Tibial artery (tissue), 4 donors: ENCODE measurements around the gene SLC34A2.

Source experiments
- DNase-seq, 2 donors: peaks; one replicate each; pipeline ENCODE4 v3.0.0-alpha.2; 2019
- H3K27ac ChIP-seq, 2 donors: fragments of 200-600 bp; sonication (generic) in 1 of 2; 1 replicate in 1 of 2; 2 replicates in 1 of 2; pipeline ENCODE4 v1.5.1; 2018 to 2019; ENCODE audit warnings: mild to moderate bottlenecking in 1 of 2
- H3K27me3 ChIP-seq, 2 donors: fragments of 200-600 bp; sonication (generic) in 1 of 2; one replicate each; pipeline versions ENCODE4 v1.5.1 to v1.6.0; 2016 to 2019
- H3K36me3 ChIP-seq, 3 donors: fragments of 200-600 bp; sonication (generic) in 2 of 3; one replicate each; pipeline ENCODE4 v1.5.1; 2016 to 2019; ENCODE audit warnings: mild to moderate bottlenecking in 2 of 3
- H3K4me1 ChIP-seq, 4 donors: fragments of 200-600 bp; sonication (generic) in 2 of 4; 1 replicate in 3 of 4; 2 replicates in 1 of 4; pipeline ENCODE4 v1.5.1; 2016 to 2019
- H3K4me3 ChIP-seq, 2 donors: fragments of 200-600 bp; sonication (generic) in 1 of 2; 1 replicate in 1 of 2; 2 replicates in 1 of 2; pipeline ENCODE4 v1.5.1; 2018 to 2019; ENCODE audit warnings: mild to moderate bottlenecking in 2 of 2
- H3K9me3 ChIP-seq, 3 donors: fragments of 200-600 bp; sonication (generic) in 1 of 3; one replicate each; pipeline ENCODE4 v1.5.1; 2016 to 2019
- intact Hi-C: fragments of 100-400 bp; cut with DNase I; formaldehyde crosslinking; loops from one replicate; pipeline ENCODE4 v1.15.0; 2023; ENCODE audit warnings: low total_unique reads
- TF ChIP-seq, protein P1 (sequence below), 2 experiments: fragments of 200-600 bp in 1 of 2; fragments of 450-650 bp in 1 of 2; IDR thresholded peaks; one replicate each; pipeline ENCODE4 v1.5.1; 2017 to 2019; ENCODE audit warnings: antibody characterized with exemption in 2 of 2, mild to moderate bottlenecking in 1 of 2, moderate library complexity in 1 of 2

SLC34A2 gene

DNA sequence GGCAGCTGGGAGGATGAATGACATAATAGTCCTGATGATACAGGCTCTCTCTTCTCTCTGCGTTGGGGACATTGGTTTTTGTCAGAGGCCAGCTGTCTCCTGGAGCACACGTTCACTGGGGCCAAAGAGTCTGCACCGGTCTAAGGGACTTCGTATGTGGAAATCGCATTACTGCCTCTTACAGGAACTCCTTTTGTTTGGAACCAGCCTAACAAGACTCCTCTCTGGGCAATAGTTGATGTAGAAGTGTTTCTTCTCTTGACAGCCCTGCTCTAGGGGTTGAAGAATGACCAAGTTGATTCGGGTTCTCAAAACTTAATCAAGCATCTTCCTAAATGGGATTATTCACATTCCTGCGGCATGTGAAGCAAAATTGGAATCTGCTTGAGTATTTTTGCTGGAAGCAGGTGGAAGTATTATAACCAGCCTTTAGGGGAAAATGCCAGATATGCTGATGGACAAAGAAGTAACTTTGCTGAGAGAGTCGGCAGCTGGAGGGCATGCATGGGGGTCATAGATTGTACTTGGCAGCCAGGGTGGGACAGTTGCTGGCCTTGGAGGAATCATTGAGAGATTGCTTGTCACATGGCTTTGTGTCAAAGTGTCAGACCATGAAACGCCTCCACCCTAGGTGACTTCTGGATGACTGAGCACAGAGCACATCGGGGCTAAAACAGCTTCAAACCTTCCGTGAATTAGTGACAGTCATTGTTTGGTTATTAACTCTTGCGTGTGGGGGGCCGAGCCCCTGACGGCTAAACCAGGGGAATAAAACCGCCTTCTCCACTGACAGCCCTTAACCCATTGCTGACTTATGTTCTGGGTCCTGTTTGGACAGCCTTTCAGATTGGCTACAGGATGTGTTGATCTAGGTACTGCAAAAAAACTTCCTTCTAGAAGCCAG is 34.4 kb upstream of the SLC34A2 start:
- H3K27me3 ChIP-seq, result peaks cover 0 to 2% of the 10 kb centered on the region in 2 donors
- no peaks in the 10 kb centered on the region for H3K36me3 ChIP-seq
- DNase-seq, result no peak
- intact Hi-C loops, result no loop called here
- no peaks in the 10 kb centered on the region for H3K9me3 ChIP-seq
- no peak overlapping the region for H3K4me3 ChIP-seq
- no peak overlapping the region for H3K27ac ChIP-seq
- TF ChIP-seq, protein P1, sequence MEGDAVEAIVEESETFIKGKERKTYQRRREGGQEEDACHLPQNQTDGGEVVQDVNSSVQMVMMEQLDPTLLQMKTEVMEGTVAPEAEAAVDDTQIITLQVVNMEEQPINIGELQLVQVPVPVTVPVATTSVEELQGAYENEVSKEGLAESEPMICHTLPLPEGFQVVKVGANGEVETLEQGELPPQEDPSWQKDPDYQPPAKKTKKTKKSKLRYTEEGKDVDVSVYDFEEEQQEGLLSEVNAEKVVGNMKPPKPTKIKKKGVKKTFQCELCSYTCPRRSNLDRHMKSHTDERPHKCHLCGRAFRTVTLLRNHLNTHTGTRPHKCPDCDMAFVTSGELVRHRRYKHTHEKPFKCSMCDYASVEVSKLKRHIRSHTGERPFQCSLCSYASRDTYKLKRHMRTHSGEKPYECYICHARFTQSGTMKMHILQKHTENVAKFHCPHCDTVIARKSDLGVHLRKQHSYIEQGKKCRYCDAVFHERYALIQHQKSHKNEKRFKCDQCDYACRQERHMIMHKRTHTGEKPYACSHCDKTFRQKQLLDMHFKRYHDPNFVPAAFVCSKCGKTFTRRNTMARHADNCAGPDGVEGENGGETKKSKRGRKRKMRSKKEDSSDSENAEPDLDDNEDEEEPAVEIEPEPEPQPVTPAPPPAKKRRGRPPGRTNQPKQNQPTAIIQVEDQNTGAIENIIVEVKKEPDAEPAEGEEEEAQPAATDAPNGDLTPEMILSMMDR (IDR thresholded peaks at IDR 0.05), result no peak
- peaks cover 0 to 4% (median 0%) of the 10 kb centered on the region in 4 donors for H3K4me1 ChIP-seq

DNA sequence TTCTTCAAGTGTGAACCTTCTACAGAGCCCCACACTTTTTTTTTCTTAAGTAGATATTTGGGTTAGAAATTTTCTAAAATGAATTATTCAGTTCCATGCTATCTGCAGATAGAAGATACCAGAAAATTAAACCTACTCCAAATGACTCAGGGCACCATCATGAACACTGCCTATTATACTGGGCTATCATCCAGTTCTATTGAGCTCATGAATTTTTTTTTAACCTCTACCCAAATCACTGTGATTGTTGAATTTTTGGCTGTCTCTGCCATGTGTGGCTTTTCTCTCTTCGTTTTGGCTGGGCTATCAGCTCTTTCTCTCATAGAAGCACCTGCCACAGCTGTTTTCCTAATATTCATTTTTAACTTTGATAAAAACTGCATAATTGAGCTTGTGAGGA is 31.0 kb upstream of the SLC34A2 start:
- peaks cover 0 to 4% (median 0%) of the 10 kb centered on the region in 4 donors for H3K4me1 ChIP-seq
- H3K9me3 ChIP-seq, result no peaks in the 10 kb centered on the region
- H3K27ac ChIP-seq, result no peak overlapping the region
- H3K4me3 ChIP-seq, result no peak overlapping the region
- H3K36me3 ChIP-seq, result no peaks in the 10 kb centered on the region
- intact Hi-C loops, result no loop called here
- TF ChIP-seq, protein P1 (IDR thresholded peaks at IDR 0.05), result no peak
- DNase-seq, result no peak
- peaks cover 0 to 2% of the 10 kb centered on the region in 2 donors for H3K27me3 ChIP-seq

DNA sequence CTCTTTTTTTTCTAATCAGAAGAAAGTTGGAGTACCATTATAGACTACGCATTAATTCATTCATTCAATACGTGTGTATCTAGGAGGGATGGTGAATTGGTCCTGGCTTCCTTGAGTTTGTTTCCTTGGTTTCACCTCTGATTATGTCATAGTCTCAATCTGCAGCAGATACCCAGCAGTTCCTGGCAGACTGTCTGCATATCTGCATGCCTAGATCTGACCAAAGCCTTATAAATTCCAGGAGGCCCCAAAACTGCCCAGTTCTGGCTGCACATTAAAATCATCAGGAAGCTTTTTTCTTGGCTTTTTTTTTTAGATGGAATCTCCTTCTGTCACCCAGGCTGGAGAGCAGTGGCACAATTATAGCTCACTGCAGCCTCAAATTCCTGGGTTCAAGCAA is 27.2 kb upstream of the SLC34A2 start:
- TF ChIP-seq, protein P1 (IDR thresholded peaks at IDR 0.05), result no peak
- intact Hi-C loops, result no loop called here
- H3K27me3 ChIP-seq, result no peaks in the 10 kb centered on the region

DNA sequence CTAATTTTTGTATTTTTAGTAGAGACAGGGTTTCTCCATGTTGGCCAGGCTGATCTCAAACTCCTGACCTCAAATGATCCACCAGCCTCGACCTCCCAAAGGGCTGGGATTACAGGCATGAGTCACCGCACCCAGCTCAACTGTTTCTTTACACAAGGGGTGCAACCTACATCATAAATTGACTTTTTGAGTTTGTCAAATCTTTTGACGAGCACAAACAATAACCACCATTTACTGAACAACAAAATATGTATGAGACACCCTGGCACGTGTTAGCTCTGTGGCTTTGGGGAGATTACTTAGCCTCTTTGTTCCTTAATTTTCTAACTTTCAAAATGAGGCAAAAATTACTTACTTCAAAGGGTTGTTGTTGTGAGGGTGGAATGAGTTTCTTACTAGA is 23.5 kb upstream of the SLC34A2 start:
- H3K27me3 ChIP-seq, result no peaks in the 10 kb centered on the region
- H3K4me1 ChIP-seq, result no peaks in the 10 kb centered on the region
- H3K9me3 ChIP-seq, result peaks cover 0 to 7% (median 0%) of the 10 kb centered on the region in 3 donors
- no peaks in the 10 kb centered on the region for H3K36me3 ChIP-seq
- H3K4me3 ChIP-seq, result no peak overlapping the region
- peak in 1 of 2 donors; percentile 42 for DNase-seq
- H3K27ac ChIP-seq, result no peak overlapping the region
- intact Hi-C loops, result no loop called here
- TF ChIP-seq, protein P1 (IDR thresholded peaks at IDR 0.05), result no peak

More for the DNA sequence above, 27.2 kb upstream of the SLC34A2 start:
- Histone ChIP-seq H3K9me3 (peaks cover 0 to under 1% (median 0%) of the 10 kb centered on the region in 3 donors), H3K4me1 (no peaks in the 10 kb centered on the region), H3K27ac (no peak overlapping the region), H3K4me3 (no peak overlapping the region), H3K36me3 (no peaks in the 10 kb centered on the region)
- DNase-seq, result no peak

DNA sequence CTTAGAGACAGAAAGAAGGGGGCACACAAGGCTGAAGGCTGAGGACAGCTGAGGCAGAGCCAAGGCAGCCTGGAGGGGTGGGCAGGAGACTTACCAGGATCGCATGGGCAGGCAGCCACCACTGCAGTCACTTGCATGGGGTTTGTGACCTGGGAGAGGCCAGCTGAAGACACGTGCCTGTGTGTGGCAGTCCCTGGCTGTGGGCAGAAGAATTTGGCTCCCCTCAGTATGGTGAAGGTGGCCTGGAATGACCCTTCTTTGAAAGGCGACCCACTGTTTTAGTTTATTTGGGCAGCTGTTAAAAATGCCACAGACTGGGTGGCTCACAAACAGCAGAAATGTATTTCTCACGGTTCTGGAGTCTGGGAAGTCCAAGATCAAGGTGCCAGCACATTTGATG is 22.1 kb upstream of the SLC34A2 start:
- DNase-seq, result peak in 1 of 2 donors; percentile 17
- no peaks in the 10 kb centered on the region for H3K4me1 ChIP-seq
- peaks cover 0 to 7% (median 0%) of the 10 kb centered on the region in 3 donors for H3K9me3 ChIP-seq
- H3K36me3 ChIP-seq, result no peaks in the 10 kb centered on the region
- H3K27me3 ChIP-seq, result no peaks in the 10 kb centered on the region
- intact Hi-C loops, result no loop called here
- no peak overlapping the region for H3K4me3 ChIP-seq
- H3K27ac ChIP-seq, result no peak overlapping the region
- TF ChIP-seq, protein P1 (IDR thresholded peaks at IDR 0.05), result no peak
